Fibroblast of skin of right quadriceps (primary cell): ENCODE results near the gene PTPRU.

Experiments used
- DNase-seq: peaks from one replicate; pipeline ENCODE4 v3.0.0-alpha.2; 2013

PTPRU gene

DNA sequence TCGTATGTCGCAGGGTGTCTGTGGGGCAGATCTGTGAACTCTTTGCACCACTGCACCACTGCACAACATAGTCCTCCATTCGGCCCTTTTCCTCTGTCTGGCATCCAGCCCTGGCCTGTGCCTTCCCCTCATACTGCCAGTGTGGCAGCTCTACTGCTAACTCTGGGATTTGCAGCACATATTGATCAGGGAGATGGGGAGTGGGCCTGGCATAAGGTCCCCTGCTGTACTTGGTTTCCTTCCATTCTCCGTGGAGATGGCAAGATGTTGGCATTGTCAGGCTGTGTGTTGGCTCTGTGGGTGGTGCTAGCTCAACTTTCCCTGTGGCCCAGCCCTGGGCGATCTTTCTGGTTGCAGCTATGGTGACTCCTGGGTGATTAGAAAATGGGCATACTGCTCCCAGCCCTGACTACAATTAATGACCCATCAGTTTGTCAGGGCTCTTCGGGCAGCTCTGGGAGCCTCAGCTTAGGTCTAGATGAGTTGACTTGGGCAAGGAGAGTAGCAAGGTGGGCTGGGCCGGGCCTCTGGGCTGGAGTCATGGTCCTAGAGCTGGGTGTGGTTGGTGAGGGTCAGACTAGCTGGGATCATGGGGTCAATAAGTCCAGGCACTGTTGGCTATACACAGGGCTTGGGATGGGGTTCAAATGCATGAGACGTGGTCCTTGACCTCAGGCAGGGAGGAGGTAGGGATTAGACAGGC, 11.4 kb downstream of the PTPRU start:
- no peak for DNase-seq

DNA sequence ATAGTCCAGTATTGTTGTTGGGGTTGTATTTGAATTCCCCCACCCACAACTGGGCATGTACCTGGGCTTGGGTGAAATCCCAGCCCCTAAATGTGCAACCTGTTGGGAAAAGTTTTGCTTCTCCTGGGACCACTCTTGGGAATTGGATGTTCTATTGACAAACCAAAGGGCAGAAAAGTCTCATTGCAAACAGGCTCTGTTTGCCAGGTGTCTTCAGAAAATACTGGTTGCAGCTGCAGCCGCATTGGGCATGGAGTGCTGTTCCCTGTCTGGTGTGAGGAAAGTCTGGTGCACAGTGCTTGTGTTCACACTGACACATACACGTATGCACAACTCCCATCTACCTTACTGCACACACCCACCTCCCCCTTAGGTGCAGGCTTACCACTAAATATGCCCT, 12.1 kb downstream of the PTPRU start:
- DNase-seq: no peak

- DNase-seq: peak; percentile 79
Measured at GRCh38 chr1:29249170-29249691, 12.9 kb downstream of the PTPRU start.

DNA sequence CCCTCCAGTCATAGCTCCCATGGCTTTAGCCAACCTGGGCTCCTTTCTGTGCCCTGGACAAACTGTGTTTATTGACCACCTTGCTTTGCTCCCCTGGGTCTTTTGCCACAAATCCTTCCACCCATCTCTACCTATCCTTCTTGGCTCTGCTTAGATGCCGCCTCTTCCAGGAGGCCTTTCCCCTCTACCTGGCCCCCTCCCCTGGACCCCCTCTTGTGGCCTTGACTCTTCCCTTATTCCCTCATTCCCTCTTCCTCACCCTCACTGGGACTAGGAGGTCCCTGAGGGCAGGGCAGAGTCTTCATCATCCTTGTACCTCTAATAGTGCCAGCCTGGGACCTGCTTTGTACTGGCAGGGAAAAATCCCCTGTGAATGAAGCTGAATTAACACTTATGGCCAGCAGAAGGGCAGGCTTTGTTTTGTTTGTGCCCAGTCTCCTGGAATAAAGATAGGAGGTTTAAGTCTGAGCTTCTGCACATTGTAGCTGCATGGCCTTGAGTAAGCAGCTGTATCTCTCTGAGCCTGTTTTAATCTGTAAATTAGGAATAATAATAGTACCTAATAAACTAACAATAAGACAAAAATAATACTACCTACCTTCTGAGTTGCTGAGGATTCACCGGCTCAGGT, 13.7 kb downstream of the PTPRU start:
- no peak for DNase-seq

GRCh38 chr1:29251164-29252124, 15.1 kb downstream of the PTPRU start:
- DNase-seq: no peak

DNA sequence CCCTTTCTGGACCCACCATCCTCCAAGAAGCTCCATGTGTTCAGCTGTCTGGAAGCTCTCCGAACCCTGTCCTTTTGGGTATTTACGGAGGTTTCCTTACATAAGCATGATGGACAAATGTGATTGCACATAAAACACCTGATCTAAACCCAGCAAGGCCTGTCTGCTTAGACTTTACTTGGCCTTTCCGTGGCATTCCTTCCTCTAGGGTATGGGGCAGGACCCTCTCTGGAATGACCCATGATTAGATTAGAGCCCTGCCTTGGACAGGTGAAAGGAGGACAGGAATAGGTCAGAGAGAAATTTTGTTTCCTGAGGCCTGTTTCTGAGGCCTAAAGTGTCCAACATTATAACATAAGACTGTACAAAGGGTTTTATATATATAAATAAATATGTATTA, 16.9 kb downstream of the PTPRU start:
- DNase-seq: no peak

- DNase-seq: peak; percentile 74
Measured at GRCh38 chr1:29254346-29254745, 18.0 kb downstream of the PTPRU start.

GRCh38 chr1:29255134-29255666, 18.9 kb downstream of the PTPRU start:
- no peak for DNase-seq

DNA sequence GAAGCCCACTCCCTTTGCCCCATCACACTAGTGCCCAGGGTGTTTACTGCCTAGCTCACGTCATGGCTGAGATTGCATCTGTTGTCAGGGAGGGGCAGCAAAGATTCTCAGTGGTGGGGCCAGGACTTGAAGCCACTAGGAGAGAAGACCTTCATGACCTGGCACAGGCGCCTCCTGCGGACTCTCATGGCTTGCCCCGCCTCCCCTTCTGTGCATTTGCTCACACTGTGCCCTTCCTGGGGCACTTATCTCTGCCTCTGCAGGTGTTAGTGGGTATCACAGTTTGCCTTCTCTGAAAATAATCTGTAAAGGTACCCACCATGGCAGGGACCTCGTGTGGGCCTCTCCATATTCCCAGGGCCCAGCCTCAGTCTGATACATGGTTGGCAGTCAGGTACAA, 20.1 kb downstream of the PTPRU start:
- DNase-seq: no peak

DNA sequence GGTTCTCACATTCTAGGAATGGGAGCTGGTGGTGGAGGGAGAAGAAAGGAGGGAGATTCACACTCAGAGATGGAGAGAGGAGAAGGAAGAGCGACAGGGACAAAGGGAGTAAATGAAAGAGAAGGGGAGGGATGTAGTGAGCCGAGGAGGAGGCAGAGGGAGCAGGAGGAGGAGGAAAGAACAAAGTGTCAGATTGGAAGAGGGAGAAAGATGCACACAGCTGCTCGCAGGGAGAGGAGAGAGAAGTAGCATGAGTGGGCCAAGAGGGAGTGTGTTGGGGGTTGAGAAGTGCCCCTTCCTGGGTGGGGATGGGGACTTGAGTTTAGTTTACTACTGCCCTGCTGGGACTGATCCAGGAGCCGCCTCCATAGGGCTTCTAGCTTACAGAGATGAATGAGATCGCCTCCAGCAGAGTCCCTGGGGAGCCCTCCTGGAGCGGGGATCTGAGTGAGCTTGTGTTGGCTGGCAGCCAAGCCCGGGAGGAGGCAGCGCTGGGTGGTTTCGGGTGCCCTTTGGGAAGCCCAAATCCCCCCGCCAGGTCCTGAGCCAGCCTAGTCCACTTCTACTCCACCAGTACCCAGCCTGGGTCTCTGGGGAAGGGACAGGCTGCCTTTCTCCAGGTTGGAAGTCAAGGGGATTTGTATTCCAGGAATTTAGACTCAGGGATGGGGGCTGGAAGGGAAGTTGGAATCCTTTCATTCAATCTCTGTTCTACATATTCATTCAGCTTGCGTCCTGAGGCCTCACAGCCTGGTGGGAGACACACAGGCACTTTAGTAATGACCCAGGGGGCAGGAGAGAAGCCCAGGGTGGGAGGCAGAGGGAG, 20.9 kb downstream of the PTPRU start:
- DNase-seq: peak; percentile 79

GRCh38 chr1:29258189-29258975, 22.1 kb downstream of the PTPRU start:
- no peak for DNase-seq

- DNase-seq: no peak
Measured at GRCh38 chr1:29258976-29259801, 22.9 kb downstream of the PTPRU start.

GRCh38 chr1:29259802-29260441, 23.6 kb downstream of the PTPRU start:
- DNase-seq: peak; percentile 44

GRCh38 chr1:29260531-29260930, 24.2 kb downstream of the PTPRU start:
- DNase-seq: no peak

GRCh38 chr1:29264773-29265389, 28.6 kb downstream of the PTPRU start:
- peak; percentile 72 for DNase-seq

DNA sequence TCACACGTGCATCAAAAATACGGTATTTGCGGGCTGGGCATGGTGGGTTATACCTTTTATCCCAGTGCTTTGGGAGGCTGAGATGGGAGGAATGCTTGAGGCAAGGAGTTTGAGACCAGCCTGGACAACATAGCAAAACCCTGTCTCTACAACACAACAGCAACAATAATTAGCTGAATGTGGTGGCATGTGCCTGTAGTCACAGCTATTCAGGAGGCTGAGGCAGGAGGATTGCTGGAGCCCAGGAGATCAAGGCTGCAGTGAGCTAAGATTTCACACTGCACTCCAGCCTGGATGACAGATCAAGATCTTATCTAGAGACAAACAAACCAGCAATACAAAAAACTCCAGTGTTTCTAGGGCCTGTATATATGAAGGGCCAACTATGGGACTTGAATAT, 30.6 kb downstream of the PTPRU start:
- DNase-seq: no peak

DNA sequence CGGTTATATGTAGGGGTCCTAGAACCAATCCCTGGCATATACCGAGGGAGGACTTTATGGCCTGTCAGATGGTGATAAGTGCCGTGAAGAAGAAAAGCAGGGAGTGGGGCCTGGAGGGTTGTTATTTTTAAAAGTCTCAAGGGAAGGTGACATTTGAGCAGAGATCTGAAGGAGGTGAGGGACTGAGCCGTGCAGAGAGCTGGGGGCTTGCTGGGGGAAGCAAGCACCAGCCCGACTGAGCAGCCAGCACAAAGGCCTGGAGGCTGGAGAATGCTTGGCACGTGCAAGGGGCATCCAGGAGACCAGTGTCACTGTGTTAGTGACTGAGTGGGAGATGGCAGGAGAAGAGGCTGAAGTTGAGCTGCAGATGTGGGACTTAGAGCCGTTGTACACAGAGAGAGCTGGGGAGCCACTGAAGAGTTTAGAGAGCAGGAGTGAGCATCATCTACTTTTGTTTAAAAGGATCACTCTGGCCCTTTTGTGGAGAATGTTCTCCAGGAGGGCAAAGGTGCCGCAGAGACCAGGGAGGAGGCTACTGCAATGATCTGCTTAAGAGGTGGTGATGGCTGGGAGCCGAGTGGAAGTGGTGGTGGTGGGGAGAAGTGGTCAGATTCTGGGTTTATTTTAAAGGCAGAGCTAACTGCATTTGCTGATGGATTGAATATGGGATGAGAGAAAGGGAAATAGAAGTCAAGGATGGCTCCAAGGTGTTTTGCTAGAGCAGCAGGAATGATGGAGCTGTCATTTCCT, 31.2 kb downstream of the PTPRU start:
- no peak for DNase-seq

DNA sequence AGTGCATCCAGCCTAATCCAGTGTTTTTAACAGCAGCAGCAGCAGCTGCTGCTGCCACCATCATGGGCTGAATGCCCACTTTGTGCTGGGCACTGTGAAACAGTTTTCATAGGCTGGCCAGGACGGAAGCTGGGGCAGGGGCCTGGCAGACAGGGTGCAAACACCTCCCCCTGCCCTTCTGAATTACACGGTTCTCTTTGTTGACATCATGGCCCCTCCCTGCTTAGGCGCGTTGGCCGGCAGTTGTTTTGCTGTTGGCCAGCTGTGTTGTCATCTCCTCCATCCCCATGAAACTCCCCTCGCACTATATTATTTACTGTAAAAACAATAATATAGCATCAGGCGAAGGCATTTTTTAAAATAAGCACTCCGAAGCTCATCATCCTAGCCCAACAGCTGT, 33.1 kb downstream of the PTPRU start:
- no peak for DNase-seq
